MM.1S (cell line): ENCODE measurements around the gene TBC1D14.
"Not testable (repeated sequence)": the region's sequence is repeated elsewhere in the genome, so short reads cannot be mapped to it uniquely, and the experiment has no call there.

Experiments
- DNase-seq: peaks from one replicate; pipeline ENCODE4 v3.0.0-alpha.2; 2015
- H2AFZ ChIP-seq: fragments of 300-600 bp; sonication (generic); 2 replicates; pipeline ENCODE4 v1.6.0; 2016; ENCODE audit warnings: antibody characterized with exemption, low read length
- H3F3A ChIP-seq: fragments of 300-600 bp; sonication (generic); 2 replicates; pipeline ENCODE4 v1.6.1; 2016; ENCODE audit warnings: mild to moderate bottlenecking, antibody characterized with exemption, low read length, moderate library complexity, mixed read lengths; ENCODE audit not compliant: insufficient read depth
- H3K27ac ChIP-seq: fragments of 300-600 bp; sonication (generic); 2 replicates; pipeline ENCODE4 v1.5.1; 2016; ENCODE audit warnings: mild to moderate bottlenecking, low read length
- H3K27me3 ChIP-seq: fragments of 300-600 bp; sonication (generic); replicated peaks from 2 replicates; pipeline ENCODE4 v1.6.0; 2016; ENCODE audit warnings: low read length; ENCODE audit not compliant: insufficient read depth
- H3K36me3 ChIP-seq: fragments of 300-600 bp; sonication (generic); replicated peaks from 2 replicates; pipeline ENCODE4 v1.6.1; 2016; ENCODE audit warnings: mild to moderate bottlenecking, low read length, mixed read lengths; ENCODE audit not compliant: insufficient read depth
- H3K4me1 ChIP-seq: fragments of 300-600 bp; sonication (generic); 2 replicates; pipeline ENCODE4 v1.6.1; 2016; ENCODE audit warnings: low read length, mixed read lengths
- H3K4me2 ChIP-seq: fragments of 300-600 bp; sonication (generic); 2 replicates; pipeline ENCODE4 v1.6.0; 2016; ENCODE audit warnings: low read depth, low read length
- H3K4me3 ChIP-seq: fragments of 300-600 bp; sonication (generic); 2 replicates; pipeline ENCODE4 v1.5.1; 2016; ENCODE audit warnings: low read length, mixed read lengths
- H3K79me2 ChIP-seq: fragments of 300-600 bp; sonication (generic); 2 replicates; pipeline ENCODE4 v1.6.1; 2016; ENCODE audit warnings: mixed run types, low read length, mixed read lengths
- H3K9ac ChIP-seq: fragments of 300-600 bp; sonication (generic); 2 replicates; pipeline ENCODE4 v1.6.1; 2016; ENCODE audit warnings: low read length, mixed read lengths
- H3K9me2 ChIP-seq: fragments of 300-600 bp; sonication (generic); replicated peaks from 2 replicates; pipeline ENCODE4 v1.6.1; 2016; ENCODE audit warnings: mild to moderate bottlenecking, low read length, mixed read lengths; ENCODE audit not compliant: insufficient read depth
- H3K9me3 ChIP-seq: fragments of 300-600 bp; sonication (generic); replicated peaks from 2 replicates; pipeline ENCODE4 v1.6.1; 2016; ENCODE audit warnings: mild to moderate bottlenecking, low read length, mixed read lengths; ENCODE audit not compliant: insufficient read depth
- H4K20me1 ChIP-seq: fragments of 300-600 bp; sonication (generic); 2 replicates; pipeline ENCODE4 v1.6.1; 2016; ENCODE audit warnings: mild to moderate bottlenecking, low read length, moderate library complexity, mixed read lengths; ENCODE audit not compliant: insufficient read depth
- CTCF ChIP-seq: fragments of 300-600 bp; sonication (generic); IDR thresholded peaks from 2 replicates; pipeline ENCODE4 v1.5.1; 2016; ENCODE audit warnings: antibody characterized with exemption, low read length, mixed read lengths
- EZH2 ChIP-seq: fragments of 300-600 bp; sonication (generic); optimal IDR thresholded peaks from 2 replicates; pipeline ENCODE3; 2017; ENCODE audit warnings: low read depth, mild to moderate bottlenecking, antibody characterized with exemption, low read length, mixed read lengths
- EZH2phosphoT487 ChIP-seq: fragments of 300-600 bp; sonication (generic); IDR thresholded peaks from 2 replicates; pipeline ENCODE4 v1.6.1; 2018; ENCODE audit warnings: antibody characterized with exemption, low read length

Gene TBC1D14

GRCh38 chr4:6889736-6890324, 19.8 kb upstream of the TBC1D14 start:
- Histone ChIP-seq H4K20me1 (no peaks in the 10 kb centered on the region), H3K27me3 (no peaks in the 10 kb centered on the region), H3F3A (no peaks in the 10 kb centered on the region), H3K9ac (no peak overlapping the region), H2AFZ (no peak overlapping the region), H3K27ac (no peak overlapping the region), H3K36me3 (no peaks in the 10 kb centered on the region), H3K9me2 (no peaks in the 10 kb centered on the region), H3K4me1 (no peaks in the 10 kb centered on the region), H3K79me2 (no peaks in the 10 kb centered on the region), H3K4me3 (no peak overlapping the region), H3K9me3 (no peaks in the 10 kb centered on the region), H3K4me2 (no peak overlapping the region)
- no peak for DNase-seq
- TF ChIP-seq EZH2phosphoT487: no peak
- TF ChIP-seq EZH2: no peak
- TF ChIP-seq CTCF: no peak

- no peaks in the 10 kb centered on the region for H3F3A ChIP-seq
- no peak overlapping the region for H3K9ac ChIP-seq
- H3K27me3 ChIP-seq: no peaks in the 10 kb centered on the region
- H3K4me3 ChIP-seq: no peak overlapping the region
- no peaks in the 10 kb centered on the region for H4K20me1 ChIP-seq
- H3K9me2 ChIP-seq: no peaks in the 10 kb centered on the region
- H3K79me2 ChIP-seq: no peaks in the 10 kb centered on the region
- H3K27ac ChIP-seq: no peak overlapping the region
- H3K36me3 ChIP-seq: no peaks in the 10 kb centered on the region
- no peak for DNase-seq
- no peak overlapping the region for H2AFZ ChIP-seq
- no peaks in the 10 kb centered on the region for H3K9me3 ChIP-seq
- no peak overlapping the region for H3K4me2 ChIP-seq
- no peaks in the 10 kb centered on the region for H3K4me1 ChIP-seq
- no peak for TF ChIP-seq EZH2phosphoT487
- TF ChIP-seq EZH2: no peak
- TF ChIP-seq CTCF: no peak
Observed at GRCh38 chr4:6890358-6890757, 19.3 kb upstream of the TBC1D14 start.

- H3K9ac ChIP-seq, H3K27me3 ChIP-seq, H3K4me3 ChIP-seq, H3K27ac ChIP-seq, H3K79me2 ChIP-seq, H3K9me2 ChIP-seq, H4K20me1 ChIP-seq, H3K4me1 ChIP-seq, H3K9me3 ChIP-seq, H3K36me3 ChIP-seq, H3K4me2 ChIP-seq, DNase-seq, H3F3A ChIP-seq, H2AFZ ChIP-seq: not testable (repeated sequence)
Observed at GRCh38 chr4:6890971-6891370, 18.7 kb upstream of the TBC1D14 start.

GRCh38 chr4:6891436-6892170, 18.0 kb upstream of the TBC1D14 start:
- Histone ChIP-seq H3K4me1 (no peaks in the 10 kb centered on the region), H3K9ac (no peak overlapping the region), H3K27ac (no peak overlapping the region), H3K9me2 (no peaks in the 10 kb centered on the region), H3K4me2 (no peak overlapping the region), H3K36me3 (no peaks in the 10 kb centered on the region), H3K27me3 (no peaks in the 10 kb centered on the region), H4K20me1 (no peaks in the 10 kb centered on the region), H3K4me3 (no peak overlapping the region), H3K9me3 (no peaks in the 10 kb centered on the region), H3F3A (no peaks in the 10 kb centered on the region), H3K79me2 (no peaks in the 10 kb centered on the region), H2AFZ (no peak overlapping the region)
- DNase-seq: no peak
- TF ChIP-seq CTCF (no peak), EZH2phosphoT487 (no peak), EZH2 (no peak)
